ENCODE data around the gene LDLRAD3.
A peak's percentile ranks its signal among the peaks of the same experiment; 100 is the strongest.
"Not testable (repeated sequence)": the region's sequence is repeated elsewhere in the genome, so short reads cannot be mapped to it uniquely, and the experiment has no call there.

Gene LDLRAD3

DNA sequence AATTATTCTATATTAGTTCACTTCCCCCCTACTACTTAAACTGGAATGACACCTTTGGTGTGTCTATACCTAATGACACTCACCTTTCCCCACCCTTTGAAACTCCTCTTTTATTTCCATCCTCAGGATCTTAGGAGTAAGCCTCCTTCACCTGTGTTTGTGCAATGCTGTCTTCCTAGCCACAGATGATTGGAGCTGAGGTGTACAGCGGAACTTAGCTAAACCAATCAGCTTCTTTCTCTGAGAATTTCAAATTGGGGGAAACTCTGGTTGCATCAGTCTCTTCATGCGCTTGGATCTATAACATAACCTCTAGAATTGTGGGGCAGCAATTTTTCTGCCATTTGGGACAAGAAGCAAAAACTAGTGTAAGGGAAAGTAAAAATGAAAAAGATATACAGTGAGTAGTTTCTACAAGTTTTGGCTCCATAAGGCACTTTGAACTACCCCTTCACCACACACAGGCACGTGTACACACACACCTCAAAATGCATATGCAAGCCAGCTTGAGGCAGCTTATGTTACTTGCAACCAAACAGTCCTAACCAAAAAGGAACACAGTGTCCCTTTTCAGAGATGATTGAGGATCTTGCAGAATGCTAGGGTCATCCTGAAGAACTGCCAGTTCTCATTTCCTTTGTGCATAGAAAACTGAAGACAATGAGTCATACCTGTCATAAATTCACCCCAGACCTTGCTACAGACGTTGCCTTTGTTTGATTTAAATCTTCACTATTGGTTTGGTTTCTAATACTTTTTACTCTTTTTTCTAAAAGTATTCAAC is 36.0 kb upstream of the LDLRAD3 start:
- TF ChIP-seq, protein P1, sequence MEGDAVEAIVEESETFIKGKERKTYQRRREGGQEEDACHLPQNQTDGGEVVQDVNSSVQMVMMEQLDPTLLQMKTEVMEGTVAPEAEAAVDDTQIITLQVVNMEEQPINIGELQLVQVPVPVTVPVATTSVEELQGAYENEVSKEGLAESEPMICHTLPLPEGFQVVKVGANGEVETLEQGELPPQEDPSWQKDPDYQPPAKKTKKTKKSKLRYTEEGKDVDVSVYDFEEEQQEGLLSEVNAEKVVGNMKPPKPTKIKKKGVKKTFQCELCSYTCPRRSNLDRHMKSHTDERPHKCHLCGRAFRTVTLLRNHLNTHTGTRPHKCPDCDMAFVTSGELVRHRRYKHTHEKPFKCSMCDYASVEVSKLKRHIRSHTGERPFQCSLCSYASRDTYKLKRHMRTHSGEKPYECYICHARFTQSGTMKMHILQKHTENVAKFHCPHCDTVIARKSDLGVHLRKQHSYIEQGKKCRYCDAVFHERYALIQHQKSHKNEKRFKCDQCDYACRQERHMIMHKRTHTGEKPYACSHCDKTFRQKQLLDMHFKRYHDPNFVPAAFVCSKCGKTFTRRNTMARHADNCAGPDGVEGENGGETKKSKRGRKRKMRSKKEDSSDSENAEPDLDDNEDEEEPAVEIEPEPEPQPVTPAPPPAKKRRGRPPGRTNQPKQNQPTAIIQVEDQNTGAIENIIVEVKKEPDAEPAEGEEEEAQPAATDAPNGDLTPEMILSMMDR (IDR thresholded peaks at IDR 0.05; ENCODE audit: extremely low read depth, missing control alignments) = no peak
- DNase-seq (ENCODE audit: low spot score) = peak; percentile 34

DNA sequence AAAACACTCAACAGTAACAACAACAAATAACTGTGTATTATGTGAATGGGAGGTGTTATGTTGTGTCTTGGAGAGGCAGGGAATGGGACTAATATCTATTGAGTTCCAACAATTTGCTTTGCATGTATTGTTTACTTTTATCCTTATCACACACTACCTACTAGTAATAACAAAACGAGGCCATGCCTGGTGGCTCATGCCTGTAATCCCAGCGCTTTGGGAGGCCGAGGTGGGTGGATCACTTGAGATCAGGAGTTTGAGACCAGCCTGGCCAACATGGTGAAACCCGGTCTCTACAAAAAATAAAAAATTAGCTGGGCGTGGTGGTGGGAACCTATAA is 35.5 kb upstream of the LDLRAD3 start:
- not testable (repeated sequence) for DNase-seq (ENCODE audit: low spot score)

DNA sequence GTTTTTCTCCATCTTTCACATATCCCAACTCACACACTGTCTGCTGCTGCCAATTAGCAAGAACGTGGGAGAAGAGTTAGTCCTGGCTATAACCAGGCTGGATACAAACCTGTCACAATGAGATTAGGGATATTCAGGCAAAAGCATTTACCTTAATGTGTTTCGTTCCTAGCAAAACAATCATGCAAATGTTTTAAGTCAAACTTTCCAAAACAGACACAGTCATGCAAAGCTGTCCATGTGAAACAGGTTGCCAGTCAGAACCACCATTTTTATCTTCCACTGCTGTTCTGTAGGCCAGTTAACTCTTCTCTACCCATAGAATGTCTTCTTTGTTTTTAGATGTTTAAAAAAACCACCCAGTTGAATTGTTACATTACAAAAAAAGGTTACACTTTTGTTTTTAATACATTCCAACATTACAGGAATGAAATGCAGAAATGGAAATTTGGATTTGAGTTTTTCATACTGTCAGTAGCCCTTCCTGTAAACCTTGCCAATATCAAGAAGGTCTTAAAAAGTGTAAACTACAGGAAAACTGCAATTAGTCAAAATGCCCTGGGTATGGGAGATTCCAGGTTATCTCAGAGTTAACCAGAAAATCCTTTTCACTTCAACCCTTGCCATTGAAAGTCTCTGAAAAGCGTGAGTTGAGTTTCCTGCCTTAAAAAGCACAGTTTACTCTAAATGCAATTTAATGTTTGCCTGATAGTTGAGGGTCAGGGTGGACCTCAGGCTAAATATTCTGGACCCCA is 34.2 kb upstream of the LDLRAD3 start:
- no peak for DNase-seq (ENCODE audit: low spot score)
- TF ChIP-seq, protein P1 (IDR thresholded peaks at IDR 0.05; ENCODE audit: extremely low read depth, missing control alignments) = no peak

DNA sequence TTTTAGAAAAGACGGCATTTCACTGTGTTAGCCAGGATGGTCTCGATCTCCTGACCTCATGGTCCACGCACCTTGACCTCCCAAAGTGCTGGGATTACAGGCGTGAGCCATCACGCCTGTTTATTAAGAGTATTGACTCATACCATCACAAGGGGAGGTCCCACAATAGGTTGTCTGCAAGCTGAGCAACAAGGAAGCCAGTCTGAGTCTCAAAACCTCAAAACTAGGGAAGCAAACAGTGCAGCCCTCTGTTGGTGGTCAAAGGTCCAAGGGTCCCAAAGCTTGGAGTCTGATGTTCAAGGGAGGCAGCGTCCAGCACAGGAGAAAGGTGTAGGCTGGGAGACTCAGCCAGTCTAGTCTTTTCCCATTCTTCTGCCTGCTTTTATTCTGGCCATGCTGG is 32.8 kb upstream of the LDLRAD3 start:
- TF ChIP-seq, protein P1 (IDR thresholded peaks at IDR 0.05; ENCODE audit: extremely low read depth, missing control alignments) = no peak

DNA sequence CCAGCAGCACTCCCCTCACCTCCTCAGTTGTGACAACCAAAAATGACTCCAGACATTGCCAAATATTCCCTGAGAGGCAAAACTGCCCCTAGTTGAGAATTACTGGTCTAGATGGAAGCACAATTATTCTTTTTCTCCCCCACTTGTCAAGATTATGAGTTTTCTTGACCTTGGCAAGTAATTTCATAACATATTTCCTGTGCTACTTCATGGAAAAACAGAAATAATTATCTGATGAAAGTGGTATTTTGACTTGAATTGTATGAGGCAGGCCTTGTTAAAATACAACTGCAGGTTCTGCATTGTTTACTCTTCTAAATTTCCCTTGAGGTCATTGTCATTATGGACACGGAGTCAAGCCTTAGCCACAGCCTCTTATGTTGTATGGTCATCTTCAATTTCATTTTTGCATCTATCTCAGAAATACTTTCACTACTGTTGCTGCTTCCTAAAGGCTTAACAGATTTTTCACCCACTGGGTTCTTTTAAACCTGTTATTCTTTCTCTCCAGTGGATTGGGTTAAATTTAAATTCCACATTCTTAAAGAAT is 32.2 kb upstream of the LDLRAD3 start:
- DNase-seq (ENCODE audit: low spot score) = peak; percentile 20
- TF ChIP-seq, protein P1 (IDR thresholded peaks at IDR 0.05; ENCODE audit: extremely low read depth, missing control alignments) = no peak

More for the DNA sequence above, 32.8 kb upstream of the LDLRAD3 start:
- DNase-seq (ENCODE audit: low spot score) = no peak

DNA sequence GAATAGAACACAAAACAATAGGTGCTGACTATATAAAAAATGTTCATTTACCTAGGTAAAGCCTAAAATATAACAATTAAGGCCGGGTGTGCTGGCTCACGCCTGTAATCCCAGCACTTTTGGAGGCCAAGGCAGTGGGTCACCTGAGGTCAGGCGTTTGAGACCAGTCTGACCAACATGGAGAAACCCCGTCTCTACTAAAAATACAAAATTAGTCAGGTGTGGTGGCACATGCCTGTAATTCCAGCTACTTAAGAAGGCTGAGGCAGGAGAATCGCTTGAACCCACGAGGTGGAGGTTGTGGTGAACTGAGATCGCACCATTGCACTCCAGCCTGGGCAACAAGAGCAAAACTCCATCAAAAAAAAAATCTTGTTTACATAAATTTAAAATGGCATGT is 31.4 kb upstream of the LDLRAD3 start:
- not testable (repeated sequence) for DNase-seq (ENCODE audit: low spot score)

DNA sequence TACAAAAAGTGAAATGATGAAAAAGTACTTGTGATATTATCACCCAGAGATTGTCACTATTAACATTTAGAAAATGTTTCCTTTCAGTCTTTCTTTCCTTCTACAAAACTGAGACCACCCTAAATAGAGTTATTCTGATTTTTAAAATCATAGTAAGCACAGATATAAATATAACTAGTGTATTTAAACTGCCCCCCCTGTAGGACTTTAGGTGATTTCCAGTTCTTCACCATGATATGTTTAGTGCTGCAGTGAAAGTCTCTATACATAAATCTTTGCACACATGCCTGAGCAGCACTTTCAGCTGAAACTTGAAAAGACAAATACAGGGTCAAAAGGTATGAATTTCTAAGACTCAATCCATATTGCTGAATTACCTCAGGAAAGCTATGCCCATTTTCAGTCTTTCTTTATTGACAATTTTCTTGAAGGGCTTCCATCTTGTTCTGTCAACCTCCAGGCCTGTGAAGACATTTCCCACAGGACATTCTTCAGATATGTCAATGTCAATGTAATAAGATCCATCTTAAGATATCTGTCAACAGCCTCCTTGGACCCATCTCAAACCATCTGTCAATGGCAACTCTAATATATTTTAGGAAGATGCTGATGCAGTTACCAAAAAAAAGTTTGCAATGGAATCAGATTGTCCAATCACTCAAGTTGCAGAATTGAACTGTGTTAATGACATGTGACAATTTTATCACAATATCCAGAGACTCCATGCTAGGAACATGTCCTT is 30.8 kb upstream of the LDLRAD3 start:
- peak; percentile 13 for DNase-seq (ENCODE audit: low spot score)
- TF ChIP-seq, protein P1 (IDR thresholded peaks at IDR 0.05; ENCODE audit: extremely low read depth, missing control alignments) = no peak

DNA sequence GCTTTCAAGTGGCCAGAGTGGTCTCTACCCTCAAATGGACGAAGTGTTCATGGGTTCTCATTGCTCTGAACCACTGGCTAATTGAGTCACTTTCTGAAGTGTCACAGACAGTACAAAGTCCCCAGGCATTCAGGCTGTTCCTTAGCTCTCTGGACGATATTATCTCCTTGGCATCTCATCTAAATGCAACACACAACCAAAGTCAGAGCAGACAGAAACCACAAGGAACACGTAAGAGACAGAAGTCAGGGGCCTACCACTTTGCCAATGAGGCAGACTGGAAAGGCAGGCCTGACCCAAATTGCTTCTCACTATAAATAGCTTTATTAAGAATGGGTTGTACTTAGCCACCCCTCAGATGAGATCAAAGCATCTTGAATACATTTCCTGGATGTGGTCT is 29.0 kb upstream of the LDLRAD3 start:
- no peak for DNase-seq (ENCODE audit: low spot score)
- TF ChIP-seq, protein P1 (IDR thresholded peaks at IDR 0.05; ENCODE audit: extremely low read depth, missing control alignments) = no peak

Measured in GM20000 (cell line).